ENCODE measurements around the gene PTGES3L. TPM values are rescaled to one million over a fixed set of nuclear protein-coding genes. Genes with fewer than 3 reads are reported as not detected.
A peak's percentile ranks its signal among the peaks of the same experiment; 100 is the strongest.

The PTGES3L gene
- total RNA-seq, 1 experiment from 2014 or later: 1.7 TPM

- Histone ChIP-seq H3K4me2 (ENCODE audit: low read length) (no peak overlapping the region), H4K20me1 (ENCODE audit: insufficient read depth) (no peaks in the 10 kb centered on the region), H3K36me3 (ENCODE audit: control insufficient read depth in 1 of 2, insufficient read depth in 2 of 2, low read length in 2 of 2) (no peaks in the 10 kb centered on the region), H3K79me2 (ENCODE audit: insufficient read depth, low read length) (no peaks in the 10 kb centered on the region), H3K4me3 (replicated peaks in 1 of 2; ENCODE audit: low read depth in 1 of 2, low read length in 2 of 2) (no peak overlapping the region), H3K4me1 (ENCODE audit: control insufficient read depth in 1 of 2, insufficient read depth in 2 of 2, low read length in 2 of 2) (no peaks in the 10 kb centered on the region; a peak in 1 of 4 replicates), H3K9me3 (ENCODE audit: control insufficient read depth in 1 of 2, insufficient read depth in 1 of 2, low read depth in 1 of 2, low read length in 2 of 2) (no peaks in the 10 kb centered on the region), H3K9me2 (ENCODE audit: insufficient read depth) (no peaks in the 10 kb centered on the region), H2AFZ (ENCODE audit: low read depth, low read length, poor library complexity, severe bottlenecking) (no peak overlapping the region), H3K27ac (ENCODE audit: low read depth, low read length) (no peak overlapping the region), H3K27me3 (ENCODE audit: insufficient read depth, low read length) (no peaks in the 10 kb centered on the region; the same call in 1 of the 2 replicates), H3K9ac (ENCODE audit: low read length) (no peak overlapping the region)
- no peak for DNase-seq (ENCODE audit: low read depth, low spot score)
- TF ChIP-seq TCF7L2 (IDR thresholded peaks at IDR 0.05; ENCODE audit: borderline replicate concordance, extremely low read depth, insufficient read depth, insufficient read length): no peak
- RAD21 ChIA-PET (ENCODE audit: low non-redundant PET in 1 of 2, low total read pairs in 2 of 2, uncharacterized antibody in 2 of 2, unreplicated experiment in 2 of 2): no interaction called here
- CTCF ChIA-PET: no interaction called here
- POLR2A ChIA-PET: no interaction called here
- BruUV-seq (replicated peaks): no TSS peak
- intact Hi-C loops (cut with micrococcal nuclease): no loop called here
- ATAC-seq: no peak
These were observed 35.7 kb downstream of the PTGES3L start for GRCh38 chr17:42944211-42944610.

DNA sequence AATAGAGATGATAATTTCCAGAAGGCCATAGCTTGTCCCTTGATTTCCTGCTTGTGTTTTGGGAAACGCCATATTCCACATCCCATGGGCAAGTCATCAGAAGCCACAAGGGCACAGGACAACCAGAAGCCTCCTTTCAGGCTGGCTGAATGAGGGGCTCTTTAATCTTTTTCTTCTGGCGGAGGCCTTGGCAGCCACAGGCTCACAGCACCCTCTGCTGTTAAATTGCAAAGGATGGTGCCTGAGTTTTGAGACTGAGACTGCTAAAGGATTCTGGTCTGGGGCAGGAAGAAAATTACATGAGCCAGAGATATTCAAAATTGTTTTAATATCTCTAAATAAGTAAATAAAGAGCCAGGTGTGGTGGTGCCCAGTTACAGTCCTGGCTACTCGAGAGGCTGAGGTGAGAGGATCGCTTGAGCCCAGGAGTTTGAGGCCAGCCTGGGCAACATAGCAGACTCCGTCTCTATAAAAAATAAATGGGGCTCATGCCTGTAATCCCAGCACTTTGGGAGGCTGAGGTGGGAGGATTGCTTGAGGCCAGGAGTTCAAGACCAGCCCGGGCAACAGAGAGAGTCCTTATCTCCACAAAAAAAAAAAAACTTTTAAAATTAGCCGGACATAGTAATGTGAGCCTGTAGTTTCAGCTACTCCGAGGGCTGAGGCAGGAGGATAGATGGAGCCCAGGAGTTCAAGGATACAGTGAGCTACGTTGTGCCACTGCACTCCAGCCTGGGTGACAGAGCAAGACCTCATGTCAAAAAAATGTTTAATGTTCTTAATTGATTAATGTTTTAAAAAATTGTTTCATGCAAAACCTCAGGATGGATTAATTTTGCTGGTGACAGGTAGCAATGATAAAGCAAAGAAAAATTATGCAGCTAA lies 41.9 kb downstream of the PTGES3L start:
- intact Hi-C loops (cut with micrococcal nuclease): loop anchor here (1.0 kb wide), 3 partner anchors 95 to 360 kb away; no protein-coding TSS in a partner anchor
- H3K4me1 ChIP-seq (ENCODE audit: control insufficient read depth in 1 of 2, insufficient read depth in 2 of 2, low read length in 2 of 2): no peaks in the 10 kb centered on the region; a peak in 1 of 4 replicates
- H3K4me2 ChIP-seq (ENCODE audit: low read length): no peak overlapping the region
- H4K20me1 ChIP-seq (ENCODE audit: insufficient read depth): no peaks in the 10 kb centered on the region
- H2AFZ ChIP-seq (ENCODE audit: low read depth, low read length, poor library complexity, severe bottlenecking): no peak overlapping the region
- H3K27me3 ChIP-seq (ENCODE audit: insufficient read depth, low read length): no peaks in the 10 kb centered on the region; the same call in 1 of the 2 replicates
- no TSS peak for BruUV-seq (replicated peaks)
- H3K4me3 ChIP-seq (replicated peaks in 1 of 2; ENCODE audit: low read depth in 1 of 2, low read length in 2 of 2): no peak overlapping the region
- H3K9me3 ChIP-seq (ENCODE audit: control insufficient read depth in 1 of 2, insufficient read depth in 1 of 2, low read depth in 1 of 2, low read length in 2 of 2): no peaks in the 10 kb centered on the region
- H3K9me2 ChIP-seq (ENCODE audit: insufficient read depth): no peaks in the 10 kb centered on the region
- no peak overlapping the region for H3K9ac ChIP-seq (ENCODE audit: low read length)
- DNase-seq (ENCODE audit: low read depth, low spot score) (peak; percentile 51), ATAC-seq (peak; percentile 89)
- CTCF ChIA-PET: interaction anchor here (0.6 to 1.2 kb wide), 3 partner anchors 9 to 95 kb away, joined by 3 to 5 read pairs (median 4); no protein-coding TSS in a partner anchor
- no peak overlapping the region for H3K27ac ChIP-seq (ENCODE audit: low read depth, low read length)
- H3K79me2 ChIP-seq (ENCODE audit: insufficient read depth, low read length): no peaks in the 10 kb centered on the region
- H3K36me3 ChIP-seq (ENCODE audit: control insufficient read depth in 1 of 2, insufficient read depth in 2 of 2, low read length in 2 of 2): no peaks in the 10 kb centered on the region
- TF ChIP-seq FOSL1 (IDR thresholded peaks at IDR 0.05; ENCODE audit: low read depth): no peak
- TF ChIP-seq REST (IDR thresholded peaks at IDR 0.05; ENCODE audit: low read depth): no peak
- TF ChIP-seq, protein P1, sequence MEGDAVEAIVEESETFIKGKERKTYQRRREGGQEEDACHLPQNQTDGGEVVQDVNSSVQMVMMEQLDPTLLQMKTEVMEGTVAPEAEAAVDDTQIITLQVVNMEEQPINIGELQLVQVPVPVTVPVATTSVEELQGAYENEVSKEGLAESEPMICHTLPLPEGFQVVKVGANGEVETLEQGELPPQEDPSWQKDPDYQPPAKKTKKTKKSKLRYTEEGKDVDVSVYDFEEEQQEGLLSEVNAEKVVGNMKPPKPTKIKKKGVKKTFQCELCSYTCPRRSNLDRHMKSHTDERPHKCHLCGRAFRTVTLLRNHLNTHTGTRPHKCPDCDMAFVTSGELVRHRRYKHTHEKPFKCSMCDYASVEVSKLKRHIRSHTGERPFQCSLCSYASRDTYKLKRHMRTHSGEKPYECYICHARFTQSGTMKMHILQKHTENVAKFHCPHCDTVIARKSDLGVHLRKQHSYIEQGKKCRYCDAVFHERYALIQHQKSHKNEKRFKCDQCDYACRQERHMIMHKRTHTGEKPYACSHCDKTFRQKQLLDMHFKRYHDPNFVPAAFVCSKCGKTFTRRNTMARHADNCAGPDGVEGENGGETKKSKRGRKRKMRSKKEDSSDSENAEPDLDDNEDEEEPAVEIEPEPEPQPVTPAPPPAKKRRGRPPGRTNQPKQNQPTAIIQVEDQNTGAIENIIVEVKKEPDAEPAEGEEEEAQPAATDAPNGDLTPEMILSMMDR (IDR thresholded peaks at IDR 0.05 in 2 of 3, conservative IDR thresholded peaks at IDR 0.05 in 1 of 3; ENCODE audit: borderline replicate concordance in 1 of 3, insufficient read depth in 1 of 3, low read depth in 2 of 3, low read length in 2 of 3): peak; percentile 69 to 87 (median 76)
- TF ChIP-seq RAD21 (IDR thresholded peaks at IDR 0.05; ENCODE audit: low read depth): peak; percentile 93
- POLR2A ChIA-PET: no interaction called here
- RAD21 ChIA-PET (ENCODE audit: low non-redundant PET in 1 of 2, low total read pairs in 2 of 2, uncharacterized antibody in 2 of 2, unreplicated experiment in 2 of 2): interaction anchor here (1.0 to 2.1 kb wide), 2 partner anchors 95 kb away, joined by 3 to 5 read pairs; no protein-coding TSS in a partner anchor

Data from HCT116 (cell line).